Uterus (tissue), 2 donors: ENCODE results near the gene TMEM204.

Experiments
- CTCF ChIP-seq, 4 experiments: fragments of 200-600 bp in 2 of 4; fragments of 450-650 bp in 2 of 4; sonication (generic) in 2 of 4; IDR thresholded peaks; one replicate each; pipeline ENCODE4 v1.5.1; 2016 to 2019; ENCODE audit warnings: antibody characterized with exemption in 4 of 4, mild to moderate bottlenecking in 2 of 4, moderate library complexity in 1 of 4
- POLR2A ChIP-seq, 2 donors: fragments of 450-650 bp; IDR thresholded peaks; one replicate each; pipeline ENCODE4 v1.6.1; 2016; ENCODE audit warnings: antibody characterized with exemption in 2 of 2, mild to moderate bottlenecking in 1 of 2, moderate library complexity in 1 of 2

- TF ChIP-seq CTCF (IDR thresholded peaks at IDR 0.05) (no peak), POLR2A (IDR thresholded peaks at IDR 0.05) (no peak)
Measured at GRCh38 chr16:1590366-1590765, 56.9 kb downstream of the TMEM204 start.
